ENCODE data around the gene PES1.
"Not testable (repeated sequence)": the region's sequence is repeated elsewhere in the genome, so short reads cannot be mapped to it uniquely, and the experiment has no call there.

PES1 gene

GRCh38 chr22:30574095-30574981 is 17.4 kb downstream of the PES1 start, which contains the start of gene GAL3ST1:
Gene GAL3ST1 (minus strand): TSS chr22:30574665. CDS start chr22:30557392, 17,273 bp downstream.
- DNase-seq: no peak

- no peak for DNase-seq
Observed at GRCh38 chr22:30573594-30574094, 18.1 kb downstream of the PES1 start.

- no peak for DNase-seq
Observed at GRCh38 chr22:30572840-30573593, 18.7 kb downstream of the PES1 start.

GRCh38 chr22:30572210-30572609 is 19.5 kb downstream of the PES1 start:
- DNase-seq: no peak

GRCh38 chr22:30569674-30570202 is 22.0 kb downstream of the PES1 start:
- no peak for DNase-seq

- no peak for DNase-seq
Observed at GRCh38 chr22:30568137-30568805, 23.4 kb downstream of the PES1 start.

GRCh38 chr22:30567277-30567676 is 24.4 kb downstream of the PES1 start:
- DNase-seq: not testable (repeated sequence)

GRCh38 chr22:30566125-30566524 is 25.6 kb downstream of the PES1 start:
- no peak for DNase-seq

- DNase-seq: no peak
Observed at GRCh38 chr22:30565341-30565740, 26.4 kb downstream of the PES1 start.

- DNase-seq: no peak
Observed at GRCh38 chr22:30564761-30565119, 27.0 kb downstream of the PES1 start.

GRCh38 chr22:30564045-30564760 is 27.5 kb downstream of the PES1 start:
- DNase-seq: no peak

- no peak for DNase-seq
Observed at GRCh38 chr22:30562366-30562765, 29.3 kb downstream of the PES1 start.

GRCh38 chr22:30561402-30562189 is 30.1 kb downstream of the PES1 start:
- DNase-seq: no peak

GRCh38 chr22:30560643-30561202 is 31.0 kb downstream of the PES1 start:
- not testable (repeated sequence) for DNase-seq

GRCh38 chr22:30559889-30560288 is 31.8 kb downstream of the PES1 start:
- DNase-seq: no peak

GRCh38 chr22:30557243-30557642 is 34.5 kb downstream of the PES1 start:
- no peak for DNase-seq

- no peak for DNase-seq
Observed at GRCh38 chr22:30556388-30556787, 35.3 kb downstream of the PES1 start.

- DNase-seq: no peak
Observed at GRCh38 chr22:30555282-30556210, 36.2 kb downstream of the PES1 start.

GRCh38 chr22:30553971-30554370 is 37.7 kb downstream of the PES1 start:
- no peak for DNase-seq

GRCh38 chr22:30552719-30553118 is 39.0 kb downstream of the PES1 start:
- DNase-seq: no peak

Measured in SIG-M5 (cell line).